ENCODE data around the gene GAS7.

The GAS7 gene

DNA sequence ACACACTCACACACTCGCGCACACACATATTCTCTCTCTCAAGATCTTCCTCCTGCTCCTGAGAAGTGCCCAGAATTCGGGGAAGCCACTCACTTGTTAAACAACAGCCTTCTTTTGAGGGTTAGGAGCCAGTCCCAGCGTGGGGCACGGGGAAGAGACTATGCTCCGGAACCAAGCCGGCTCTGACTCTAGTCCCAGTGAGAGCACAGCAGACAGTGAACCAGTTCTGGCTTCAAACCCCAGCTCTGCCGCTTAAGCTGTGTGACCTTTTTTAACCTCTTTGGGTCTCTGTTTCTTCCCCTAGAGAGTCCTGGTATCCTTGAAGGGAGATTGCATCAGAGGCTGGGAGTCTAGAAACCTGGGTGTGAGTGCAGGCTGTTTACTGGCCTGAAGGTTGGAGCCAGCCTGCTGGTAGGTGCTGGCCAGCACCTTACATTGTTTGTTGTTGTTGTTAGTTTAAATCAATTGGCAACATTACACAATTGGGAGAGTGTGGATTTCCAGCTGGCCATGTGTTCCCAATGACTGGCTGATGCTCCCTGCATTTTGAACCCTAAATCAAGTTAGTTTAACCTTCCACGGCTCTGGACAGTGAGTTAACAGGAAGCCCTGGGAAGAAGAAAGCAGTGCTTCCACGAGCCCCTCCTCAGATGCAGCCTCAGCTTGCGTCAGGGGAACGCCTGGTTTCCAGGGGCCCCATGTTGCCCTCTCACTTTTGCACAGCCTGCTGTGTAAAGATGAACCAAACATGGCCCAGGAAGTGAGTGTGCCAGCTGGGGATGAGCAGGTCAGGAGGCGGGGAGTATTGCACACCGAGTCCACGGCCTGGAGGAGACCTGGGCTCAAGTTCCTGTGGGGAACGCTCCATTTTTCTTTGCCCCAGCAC lies 71.5 kb downstream of the GAS7 start:
- no peak; the same call in 2 of the 3 replicates for ATAC-seq
- TF ChIP-seq TCF4 (CRISPR knock-in tag; IDR thresholded peaks at IDR 0.05; ENCODE audit: borderline replicate concordance) (peak; percentile 17; the same call in 1 of the 2 replicates), ISL1 (CRISPR knock-in tag; IDR thresholded peaks at IDR 0.05) (no peak)

- no peak for TF ChIP-seq TOX (CRISPR knock-in tag; IDR thresholded peaks at IDR 0.05; ENCODE audit: borderline replicate concordance)
- TF ChIP-seq ISL1 (CRISPR knock-in tag; IDR thresholded peaks at IDR 0.05): no peak
- no peak for TF ChIP-seq PPARA (CRISPR knock-in tag; IDR thresholded peaks at IDR 0.05; ENCODE audit: borderline replicate concordance)
- no peak for ATAC-seq
Observed at GRCh38 chr17:10126276-10126615, 72.2 kb downstream of the GAS7 start.

DNA sequence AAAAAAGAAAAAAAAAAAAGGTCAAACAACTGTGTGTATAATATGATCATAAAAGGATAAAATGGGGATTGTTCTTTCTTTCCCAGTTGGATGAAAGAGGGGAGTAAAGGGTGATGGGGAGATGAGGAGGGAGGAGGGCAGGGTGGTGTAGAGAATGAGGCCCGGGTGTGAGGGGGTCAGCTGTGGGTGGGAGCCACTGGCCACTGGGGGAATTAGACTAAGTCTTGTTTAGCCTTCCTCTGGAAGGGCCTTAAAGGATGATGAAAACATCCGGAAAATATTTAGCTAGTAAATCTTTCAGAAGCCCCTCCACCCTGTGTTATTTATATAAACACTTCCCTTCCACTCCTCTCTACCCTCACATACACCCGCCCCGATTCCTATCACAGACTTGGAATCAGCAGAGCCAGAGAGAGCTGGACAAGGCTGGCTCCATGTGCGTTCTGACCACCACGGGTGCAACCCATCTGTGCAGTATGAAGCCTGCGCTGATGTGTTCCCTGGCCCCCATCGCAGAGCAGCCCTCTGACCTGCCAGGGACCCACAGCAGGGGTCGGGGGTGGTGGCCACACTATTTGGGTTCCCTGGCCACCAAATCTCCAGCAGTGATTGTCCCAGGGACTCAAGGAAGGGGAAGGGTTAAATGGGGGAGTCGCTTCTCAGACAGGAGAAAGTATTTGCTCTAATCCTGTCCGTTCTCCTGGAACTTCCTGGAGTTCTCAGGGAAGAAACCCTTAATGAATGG lies 72.7 kb downstream of the GAS7 start:
- ATAC-seq: no peak
- TF ChIP-seq POU6F1 (CRISPR knock-in tag; IDR thresholded peaks at IDR 0.05; ENCODE audit: borderline replicate concordance, low read depth) (no peak), TOX (CRISPR knock-in tag; IDR thresholded peaks at IDR 0.05; ENCODE audit: borderline replicate concordance) (no peak), ZC3H10 (CRISPR knock-in tag; IDR thresholded peaks at IDR 0.05) (no peak), CSDC2 (CRISPR knock-in tag; IDR thresholded peaks at IDR 0.05) (no peak), ZFP30 (CRISPR knock-in tag; IDR thresholded peaks at IDR 0.05) (no peak), CREB5 (CRISPR knock-in tag; IDR thresholded peaks at IDR 0.05; ENCODE audit: low read depth) (no peak), CSRNP3 (CRISPR knock-in tag; IDR thresholded peaks at IDR 0.05) (no peak), OSR1 (CRISPR knock-in tag; IDR thresholded peaks at IDR 0.05) (no peak)
- TF ChIP-seq, protein P1, sequence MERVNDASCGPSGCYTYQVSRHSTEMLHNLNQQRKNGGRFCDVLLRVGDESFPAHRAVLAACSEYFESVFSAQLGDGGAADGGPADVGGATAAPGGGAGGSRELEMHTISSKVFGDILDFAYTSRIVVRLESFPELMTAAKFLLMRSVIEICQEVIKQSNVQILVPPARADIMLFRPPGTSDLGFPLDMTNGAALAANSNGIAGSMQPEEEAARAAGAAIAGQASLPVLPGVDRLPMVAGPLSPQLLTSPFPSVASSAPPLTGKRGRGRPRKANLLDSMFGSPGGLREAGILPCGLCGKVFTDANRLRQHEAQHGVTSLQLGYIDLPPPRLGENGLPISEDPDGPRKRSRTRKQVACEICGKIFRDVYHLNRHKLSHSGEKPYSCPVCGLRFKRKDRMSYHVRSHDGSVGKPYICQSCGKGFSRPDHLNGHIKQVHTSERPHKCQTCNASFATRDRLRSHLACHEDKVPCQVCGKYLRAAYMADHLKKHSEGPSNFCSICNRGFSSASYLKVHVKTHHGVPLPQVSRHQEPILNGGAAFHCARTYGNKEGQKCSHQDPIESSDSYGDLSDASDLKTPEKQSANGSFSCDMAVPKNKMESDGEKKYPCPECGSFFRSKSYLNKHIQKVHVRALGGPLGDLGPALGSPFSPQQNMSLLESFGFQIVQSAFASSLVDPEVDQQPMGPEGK (CRISPR knock-in tag; IDR thresholded peaks at IDR 0.05; ENCODE audit: borderline replicate concordance): no peak

DNA sequence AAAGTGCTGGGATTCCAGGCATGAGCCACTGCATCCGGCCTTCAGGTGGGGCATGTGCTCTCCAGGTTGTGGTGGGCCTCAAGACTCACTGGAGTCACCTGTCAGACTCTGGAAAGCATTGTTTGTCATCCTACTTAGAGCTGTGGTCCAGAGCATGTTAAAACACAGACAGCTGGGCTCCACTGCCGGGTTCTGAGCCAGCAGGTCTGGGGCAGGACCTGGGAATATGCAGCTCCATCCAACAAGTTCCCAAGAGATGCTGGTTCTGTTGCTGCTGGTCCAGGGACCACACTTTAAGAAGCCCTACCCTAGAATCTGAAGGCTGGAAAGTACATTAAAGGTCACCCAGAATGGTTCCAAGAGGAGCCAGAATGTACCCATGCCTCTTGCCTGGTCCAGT lies 75.3 kb downstream of the GAS7 start:
- TF ChIP-seq TCF4 (CRISPR knock-in tag; IDR thresholded peaks at IDR 0.05; ENCODE audit: borderline replicate concordance) (no peak), GLIS3 (CRISPR knock-in tag; IDR thresholded peaks at IDR 0.05) (no peak), ZFP30 (CRISPR knock-in tag; IDR thresholded peaks at IDR 0.05) (no peak), RARB (CRISPR knock-in tag; IDR thresholded peaks at IDR 0.05) (no peak), ZNF70 (CRISPR knock-in tag; IDR thresholded peaks at IDR 0.05) (no peak), ARNTL (CRISPR knock-in tag; IDR thresholded peaks at IDR 0.05; ENCODE audit: borderline replicate concordance, low read depth) (no peak), CREB5 (CRISPR knock-in tag; IDR thresholded peaks at IDR 0.05; ENCODE audit: low read depth) (no peak), ZFP3 (CRISPR knock-in tag; IDR thresholded peaks at IDR 0.05) (no peak), TOX (CRISPR knock-in tag; IDR thresholded peaks at IDR 0.05; ENCODE audit: borderline replicate concordance) (no peak), ZC3H10 (CRISPR knock-in tag; IDR thresholded peaks at IDR 0.05) (no peak), PPARA (CRISPR knock-in tag; IDR thresholded peaks at IDR 0.05; ENCODE audit: borderline replicate concordance) (no peak), ISL1 (CRISPR knock-in tag; IDR thresholded peaks at IDR 0.05) (no peak), CSRNP3 (CRISPR knock-in tag; IDR thresholded peaks at IDR 0.05) (no peak), OSR1 (CRISPR knock-in tag; IDR thresholded peaks at IDR 0.05) (no peak), SNAI2 (CRISPR knock-in tag; IDR thresholded peaks at IDR 0.05) (no peak), POU6F1 (CRISPR knock-in tag; IDR thresholded peaks at IDR 0.05; ENCODE audit: borderline replicate concordance, low read depth) (no peak)
- TF ChIP-seq, protein P1 (CRISPR knock-in tag; IDR thresholded peaks at IDR 0.05; ENCODE audit: borderline replicate concordance): no peak
- ATAC-seq: no peak
